Stimulated activated CD8-positive, alpha-beta memory T cell treated with anti-CD3 and anti-CD28 coated beads, Interleukin-2, amount 100 ng/mL, for 1 hour (primary cell): ENCODE measurements around the gene SF3A1.

Source experiments
- DNase-seq, 2 donors: peaks; one replicate each; pipeline ENCODE4 v3.0.0-alpha.2; 2020; ENCODE audit warnings: low read depth in 2 of 2

Gene SF3A1

GRCh38 chr22:30287648-30288418, 68.9 kb downstream of the SF3A1 start:
- peak; percentile 71 to 81 for DNase-seq

GRCh38 chr22:30286813-30287647, 69.7 kb downstream of the SF3A1 start:
- peak; percentile 66 to 75 for DNase-seq

DNA sequence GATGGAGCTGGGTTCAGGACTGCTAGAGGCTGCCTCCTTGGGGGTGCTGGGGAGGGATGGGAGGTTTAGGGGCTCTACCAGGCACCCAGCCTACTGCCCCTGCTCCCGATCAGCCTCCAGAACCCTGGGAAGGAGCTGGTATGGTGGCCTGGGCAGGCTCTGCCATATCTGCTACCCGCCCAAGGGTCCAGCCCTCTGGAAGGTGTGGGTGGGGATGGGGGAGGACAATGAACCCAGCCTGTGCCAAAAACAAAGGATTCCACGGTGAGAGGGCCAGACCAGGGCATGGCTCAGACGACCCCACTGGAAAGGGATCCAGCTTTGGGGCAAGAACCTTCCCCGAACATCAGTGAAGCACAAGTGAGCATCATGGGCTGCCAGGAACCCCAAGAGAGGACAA, 70.4 kb downstream of the SF3A1 start:
- no peak for DNase-seq

DNA sequence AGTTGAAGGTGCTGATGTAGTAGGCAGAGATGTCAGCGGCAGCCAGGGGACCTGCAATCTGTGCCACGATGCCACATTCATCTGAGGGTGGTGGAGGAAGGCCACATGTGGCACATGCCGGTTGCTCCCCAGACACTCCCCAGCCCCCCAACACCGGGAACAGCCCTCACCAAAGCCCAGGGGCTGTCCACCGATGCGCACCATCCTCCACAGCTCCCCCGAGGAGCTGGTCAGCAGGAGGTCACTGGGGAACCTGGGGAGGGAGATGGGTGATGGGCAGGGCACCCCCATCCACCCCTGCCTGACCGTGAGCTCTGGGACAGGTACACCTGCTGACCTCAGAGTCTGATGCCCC, 70.9 kb downstream of the SF3A1 start:
- no peak for DNase-seq

- DNase-seq = no peak
Measured at GRCh38 chr22:30285176-30285845, 71.4 kb downstream of the SF3A1 start.

GRCh38 chr22:30284666-30285065, 72.0 kb downstream of the SF3A1 start:
- DNase-seq = no peak

DNA sequence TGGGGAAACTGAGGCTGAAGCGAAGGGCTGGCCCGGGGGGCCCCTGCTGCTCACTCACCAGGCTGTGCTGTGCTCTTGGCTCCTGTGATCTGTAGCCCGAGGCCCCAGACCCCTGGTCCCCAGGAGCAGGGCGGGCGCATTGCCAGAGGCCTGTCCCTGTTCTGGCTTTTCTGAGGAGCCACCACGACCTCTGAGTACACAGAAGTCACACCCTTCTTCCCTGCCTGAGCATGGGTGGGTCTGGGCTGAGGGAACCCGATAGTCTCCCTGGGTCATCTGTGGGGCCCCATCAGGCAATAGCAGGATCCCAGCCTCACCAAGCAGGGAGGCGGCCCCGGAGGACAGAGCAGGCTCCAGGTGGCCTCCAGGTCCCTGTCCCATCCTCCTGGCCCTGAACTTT, 72.5 kb downstream of the SF3A1 start:
- no peak for DNase-seq

- DNase-seq = no peak
Measured at GRCh38 chr22:30283342-30283741, 73.4 kb downstream of the SF3A1 start.

DNA sequence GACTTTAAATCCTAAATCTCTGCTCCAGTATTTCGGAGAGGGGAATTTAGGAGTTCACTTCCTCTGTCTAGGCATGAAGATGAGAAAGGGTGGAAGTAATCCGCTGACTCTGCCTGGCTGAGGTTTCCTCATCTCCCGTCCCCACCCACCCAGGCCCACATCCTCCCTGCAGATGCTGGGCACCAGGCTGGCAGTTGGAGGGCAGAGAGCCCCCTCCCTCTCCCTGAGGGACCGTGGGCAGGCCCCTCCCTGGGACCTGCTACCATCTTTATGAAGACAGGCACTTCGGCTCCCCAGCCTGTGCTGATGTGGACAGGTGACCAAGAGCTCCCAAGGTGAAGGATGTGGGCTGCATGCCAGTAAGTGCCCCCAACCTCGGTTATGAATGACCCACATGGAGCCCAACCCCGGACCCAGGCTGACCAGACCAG, 74.1 kb downstream of the SF3A1 start:
- no peak for DNase-seq
